SK-N-SH treated with all-trans-retinoic acid at 6 μM for 48 hours (cell line): Measurements from ENCODE around the gene KLF5.

ENCODE experiments used
- ATAC-seq: fragments of 200-7000 bp; cut with Tn5 transposase; 3 replicates; pipeline ENCODE4 v1.9.1; 2020; ENCODE audit warnings: mild to moderate bottlenecking, moderate library complexity
- ARNTL ChIP-seq: fragments of 450-650 bp; formaldehyde crosslinking; IDR thresholded peaks from 2 replicates; pipeline ENCODE4 v1.5.0; 2020; ENCODE audit warnings: low read depth, mild to moderate bottlenecking, moderate library complexity, borderline replicate concordance
- GLIS3 ChIP-seq: fragments of 250-450 bp; sonication (Bioruptor Pico); IDR thresholded peaks from 2 replicates; pipeline ENCODE4 v1.5.0; 2020; ENCODE audit warnings: mild to moderate bottlenecking, moderate library complexity
- ISL1 ChIP-seq: fragments of 250-450 bp; sonication (Bioruptor Pico); IDR thresholded peaks from 2 replicates; pipeline ENCODE4 v2.1.2; 2022; ENCODE audit warnings: mild to moderate bottlenecking, moderate library complexity
- OSR1 ChIP-seq: fragments of 250-450 bp; sonication (Bioruptor Pico); IDR thresholded peaks from 2 replicates; pipeline ENCODE4 v1.8.0; 2022; ENCODE audit warnings: moderate library complexity, mild to moderate bottlenecking, inconsistent platforms
- PPARA ChIP-seq: fragments of 250-450 bp; sonication (Bioruptor Pico); IDR thresholded peaks from 2 replicates; pipeline ENCODE4 v1.5.0; 2020; ENCODE audit warnings: mild to moderate bottlenecking, borderline replicate concordance
- RARB ChIP-seq: fragments of 250-450 bp; sonication (Bioruptor Pico); IDR thresholded peaks from 2 replicates; pipeline ENCODE4 v1.8.0; 2021; ENCODE audit warnings: mild to moderate bottlenecking, moderate library complexity
- TCF4 ChIP-seq: fragments of 250-450 bp; sonication (Bioruptor Pico); IDR thresholded peaks from 2 replicates; pipeline ENCODE4 v1.8.0; 2021; ENCODE audit warnings: mild to moderate bottlenecking, moderate library complexity, borderline replicate concordance
- TSHZ2 ChIP-seq: fragments of 250-450 bp; sonication (Bioruptor Pico); IDR thresholded peaks from 2 replicates; pipeline ENCODE4 v1.5.0; 2020; ENCODE audit warnings: mild to moderate bottlenecking, moderate library complexity
- ZFP30 ChIP-seq: fragments of 450-650 bp; formaldehyde crosslinking; IDR thresholded peaks from 2 replicates; pipeline ENCODE4 v1.5.0; 2022; ENCODE audit warnings: mild to moderate bottlenecking, moderate library complexity
- ZNF70 ChIP-seq: fragments of 450-650 bp; formaldehyde crosslinking; IDR thresholded peaks from 2 replicates; pipeline ENCODE4 v1.5.0; 2020; ENCODE audit warnings: mild to moderate bottlenecking, moderate library complexity
- TF ChIP-seq, protein P1 (sequence below): fragments of 250-450 bp; sonication (Bioruptor Pico); IDR thresholded peaks from 2 replicates; pipeline ENCODE4 v1.5.1; 2021; ENCODE audit warnings: mild to moderate bottlenecking, moderate library complexity
- TF ChIP-seq, protein P2 (sequence below): fragments of 250-450 bp; sonication (Bioruptor Pico); IDR thresholded peaks from 2 replicates; pipeline ENCODE4 v1.8.0; 2020; ENCODE audit warnings: mild to moderate bottlenecking, moderate library complexity, borderline replicate concordance
- TF ChIP-seq, protein P3 (sequence below): fragments of 250-450 bp; sonication (Bioruptor Pico); IDR thresholded peaks from 2 replicates; pipeline ENCODE4 v1.5.1; 2020; ENCODE audit warnings: low read depth, mild to moderate bottlenecking, moderate library complexity

The KLF5 gene

DNA sequence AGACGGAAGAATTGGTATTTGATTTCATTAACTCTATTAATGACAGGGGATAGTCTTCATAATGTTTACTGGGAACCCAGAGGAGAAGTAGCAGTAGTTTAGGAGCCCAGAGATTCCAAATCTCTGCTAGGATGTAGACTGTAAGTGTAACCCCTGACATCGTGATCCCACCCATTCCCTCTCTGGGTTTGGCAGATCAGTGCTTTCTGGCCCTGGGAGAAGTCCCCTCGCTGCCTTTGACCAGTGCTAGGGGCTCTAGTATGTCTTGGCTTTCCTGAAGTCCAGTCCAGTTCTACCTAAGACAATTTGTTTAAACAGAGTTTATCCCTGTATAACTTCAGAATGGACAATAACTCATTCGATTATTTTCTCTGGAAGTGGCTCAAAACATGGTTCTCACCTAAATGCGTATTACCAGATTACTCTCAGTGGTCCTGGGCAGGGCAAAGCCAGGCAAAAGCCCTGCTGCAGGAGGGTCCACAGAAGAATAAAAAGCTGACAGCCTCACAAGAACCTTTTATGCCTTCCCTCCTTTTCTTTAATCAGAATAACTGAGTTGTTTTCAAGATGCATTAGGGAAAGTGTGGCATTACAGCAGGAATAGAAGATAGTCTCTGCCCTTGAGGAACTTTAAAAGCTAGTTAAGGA is 11.8 kb downstream of the KLF5 start (continued):
- TF ChIP-seq TSHZ2 (CRISPR knock-in tag) (no peak), GLIS3 (no peak), PPARA (CRISPR knock-in tag) (no peak), ISL1 (CRISPR knock-in tag) (no peak), ARNTL (CRISPR knock-in tag) (no peak), OSR1 (CRISPR knock-in tag) (no peak)
- TF ChIP-seq, protein P1, sequence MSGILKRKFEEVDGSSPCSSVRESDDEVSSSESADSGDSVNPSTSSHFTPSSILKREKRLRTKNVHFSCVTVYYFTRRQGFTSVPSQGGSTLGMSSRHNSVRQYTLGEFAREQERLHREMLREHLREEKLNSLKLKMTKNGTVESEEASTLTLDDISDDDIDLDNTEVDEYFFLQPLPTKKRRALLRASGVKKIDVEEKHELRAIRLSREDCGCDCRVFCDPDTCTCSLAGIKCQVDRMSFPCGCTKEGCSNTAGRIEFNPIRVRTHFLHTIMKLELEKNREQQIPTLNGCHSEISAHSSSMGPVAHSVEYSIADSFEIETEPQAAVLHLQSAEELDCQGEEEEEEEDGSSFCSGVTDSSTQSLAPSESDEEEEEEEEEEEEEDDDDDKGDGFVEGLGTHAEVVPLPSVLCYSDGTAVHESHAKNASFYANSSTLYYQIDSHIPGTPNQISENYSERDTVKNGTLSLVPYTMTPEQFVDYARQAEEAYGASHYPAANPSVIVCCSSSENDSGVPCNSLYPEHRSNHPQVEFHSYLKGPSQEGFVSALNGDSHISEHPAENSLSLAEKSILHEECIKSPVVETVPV (CRISPR knock-in tag) = no peak

DNA sequence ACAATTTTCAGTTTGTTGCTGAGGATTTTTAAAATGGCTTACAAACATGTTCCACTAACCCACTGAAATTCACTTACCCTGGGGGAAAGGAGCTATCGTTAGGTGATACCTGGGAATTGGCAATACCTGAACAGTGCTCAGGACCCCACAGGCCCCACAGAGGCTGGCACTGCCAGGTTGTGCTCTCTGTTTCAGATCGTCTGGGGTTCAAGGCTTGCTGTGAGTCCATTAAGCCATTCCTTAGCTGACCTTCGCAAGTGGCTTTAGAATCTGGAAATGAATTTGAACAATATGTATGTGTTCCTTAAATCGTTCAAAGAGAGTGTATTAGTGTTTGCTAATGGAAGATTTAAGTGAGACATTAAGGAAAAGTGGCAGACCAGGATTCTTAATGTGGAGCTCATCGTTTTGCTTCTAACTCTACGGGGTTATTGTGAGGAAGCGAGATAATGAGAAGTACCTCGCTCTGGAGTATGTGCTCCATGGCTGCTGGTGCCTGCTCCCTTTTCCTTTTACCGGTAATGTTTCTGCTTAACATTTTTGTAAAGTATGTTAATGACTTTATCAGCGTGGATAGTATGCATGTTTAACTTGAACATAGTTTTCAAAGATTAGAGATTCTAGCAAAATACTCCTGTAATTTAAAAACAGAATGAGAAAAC is 13.6 kb downstream of the KLF5 start:
- ATAC-seq = no peak
- TF ChIP-seq ZNF70 = no peak
- TF ChIP-seq, protein P2, sequence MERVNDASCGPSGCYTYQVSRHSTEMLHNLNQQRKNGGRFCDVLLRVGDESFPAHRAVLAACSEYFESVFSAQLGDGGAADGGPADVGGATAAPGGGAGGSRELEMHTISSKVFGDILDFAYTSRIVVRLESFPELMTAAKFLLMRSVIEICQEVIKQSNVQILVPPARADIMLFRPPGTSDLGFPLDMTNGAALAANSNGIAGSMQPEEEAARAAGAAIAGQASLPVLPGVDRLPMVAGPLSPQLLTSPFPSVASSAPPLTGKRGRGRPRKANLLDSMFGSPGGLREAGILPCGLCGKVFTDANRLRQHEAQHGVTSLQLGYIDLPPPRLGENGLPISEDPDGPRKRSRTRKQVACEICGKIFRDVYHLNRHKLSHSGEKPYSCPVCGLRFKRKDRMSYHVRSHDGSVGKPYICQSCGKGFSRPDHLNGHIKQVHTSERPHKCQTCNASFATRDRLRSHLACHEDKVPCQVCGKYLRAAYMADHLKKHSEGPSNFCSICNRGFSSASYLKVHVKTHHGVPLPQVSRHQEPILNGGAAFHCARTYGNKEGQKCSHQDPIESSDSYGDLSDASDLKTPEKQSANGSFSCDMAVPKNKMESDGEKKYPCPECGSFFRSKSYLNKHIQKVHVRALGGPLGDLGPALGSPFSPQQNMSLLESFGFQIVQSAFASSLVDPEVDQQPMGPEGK (CRISPR knock-in tag) = no peak

GRCh38 chr13:73073050-73073449 is 14.2 kb downstream of the KLF5 start:
- TF ChIP-seq, protein P3, sequence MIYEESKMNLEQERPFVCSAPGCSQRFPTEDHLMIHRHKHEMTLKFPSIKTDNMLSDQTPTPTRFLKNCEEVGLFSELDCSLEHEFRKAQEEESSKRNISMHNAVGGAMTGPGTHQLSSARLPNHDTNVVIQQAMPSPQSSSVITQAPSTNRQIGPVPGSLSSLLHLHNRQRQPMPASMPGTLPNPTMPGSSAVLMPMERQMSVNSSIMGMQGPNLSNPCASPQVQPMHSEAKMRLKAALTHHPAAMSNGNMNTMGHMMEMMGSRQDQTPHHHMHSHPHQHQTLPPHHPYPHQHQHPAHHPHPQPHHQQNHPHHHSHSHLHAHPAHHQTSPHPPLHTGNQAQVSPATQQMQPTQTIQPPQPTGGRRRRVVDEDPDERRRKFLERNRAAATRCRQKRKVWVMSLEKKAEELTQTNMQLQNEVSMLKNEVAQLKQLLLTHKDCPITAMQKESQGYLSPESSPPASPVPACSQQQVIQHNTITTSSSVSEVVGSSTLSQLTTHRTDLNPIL (CRISPR knock-in tag) = no peak
- ATAC-seq = no peak

DNA sequence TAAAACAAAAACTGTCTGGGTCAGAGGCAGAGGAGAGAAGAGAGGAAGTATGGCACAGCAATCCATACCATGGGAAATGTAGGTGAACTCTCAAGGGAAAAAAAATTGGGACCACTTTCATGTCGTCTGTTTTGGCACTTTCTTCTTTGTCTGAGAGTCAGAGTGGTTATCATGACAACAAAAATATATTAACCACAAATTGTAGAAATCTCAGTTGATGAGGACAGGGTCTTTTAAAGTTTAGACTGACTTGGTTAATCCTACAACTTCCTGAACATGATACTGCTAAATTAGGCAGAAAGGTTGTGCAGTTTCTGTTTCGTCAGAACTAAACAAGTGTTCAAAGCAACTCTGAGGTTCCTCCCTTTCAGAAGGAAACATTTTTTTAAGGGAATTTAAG is 15.2 kb downstream of the KLF5 start:
- TF ChIP-seq ZFP30 = no peak
- no peak for TF ChIP-seq ZNF70
- no peak for TF ChIP-seq TSHZ2 (CRISPR knock-in tag)
- TF ChIP-seq RARB (CRISPR knock-in tag) = no peak
- TF ChIP-seq TCF4 (CRISPR knock-in tag) = no peak
- no peak for TF ChIP-seq ISL1 (CRISPR knock-in tag)
- TF ChIP-seq, protein P2 (CRISPR knock-in tag) = no peak
- no peak for ATAC-seq
